MM.1S (cell line): ENCODE measurements around the gene TGM3.

Experiments used
- DNase-seq: peaks from one replicate; pipeline ENCODE4 v3.0.0-alpha.2; 2015
- H2AFZ ChIP-seq: fragments of 300-600 bp; sonication (generic); 2 replicates; pipeline ENCODE4 v1.6.0; 2016; ENCODE audit warnings: antibody characterized with exemption, low read length
- H3F3A ChIP-seq: fragments of 300-600 bp; sonication (generic); 2 replicates; pipeline ENCODE4 v1.6.1; 2016; ENCODE audit warnings: mild to moderate bottlenecking, antibody characterized with exemption, low read length, moderate library complexity, mixed read lengths; ENCODE audit not compliant: insufficient read depth
- H3K27ac ChIP-seq: fragments of 300-600 bp; sonication (generic); 2 replicates; pipeline ENCODE4 v1.5.1; 2016; ENCODE audit warnings: mild to moderate bottlenecking, low read length
- H3K27me3 ChIP-seq: fragments of 300-600 bp; sonication (generic); replicated peaks from 2 replicates; pipeline ENCODE4 v1.6.0; 2016; ENCODE audit warnings: low read length; ENCODE audit not compliant: insufficient read depth
- H3K36me3 ChIP-seq: fragments of 300-600 bp; sonication (generic); replicated peaks from 2 replicates; pipeline ENCODE4 v1.6.1; 2016; ENCODE audit warnings: mild to moderate bottlenecking, low read length, mixed read lengths; ENCODE audit not compliant: insufficient read depth
- H3K4me1 ChIP-seq: fragments of 300-600 bp; sonication (generic); 2 replicates; pipeline ENCODE4 v1.6.1; 2016; ENCODE audit warnings: low read length, mixed read lengths
- H3K4me2 ChIP-seq: fragments of 300-600 bp; sonication (generic); 2 replicates; pipeline ENCODE4 v1.6.0; 2016; ENCODE audit warnings: low read depth, low read length
- H3K4me3 ChIP-seq: fragments of 300-600 bp; sonication (generic); 2 replicates; pipeline ENCODE4 v1.5.1; 2016; ENCODE audit warnings: low read length, mixed read lengths
- H3K79me2 ChIP-seq: fragments of 300-600 bp; sonication (generic); 2 replicates; pipeline ENCODE4 v1.6.1; 2016; ENCODE audit warnings: mixed run types, low read length, mixed read lengths
- H3K9ac ChIP-seq: fragments of 300-600 bp; sonication (generic); 2 replicates; pipeline ENCODE4 v1.6.1; 2016; ENCODE audit warnings: low read length, mixed read lengths
- H3K9me2 ChIP-seq: fragments of 300-600 bp; sonication (generic); replicated peaks from 2 replicates; pipeline ENCODE4 v1.6.1; 2016; ENCODE audit warnings: mild to moderate bottlenecking, low read length, mixed read lengths; ENCODE audit not compliant: insufficient read depth
- H3K9me3 ChIP-seq: fragments of 300-600 bp; sonication (generic); replicated peaks from 2 replicates; pipeline ENCODE4 v1.6.1; 2016; ENCODE audit warnings: mild to moderate bottlenecking, low read length, mixed read lengths; ENCODE audit not compliant: insufficient read depth
- H4K20me1 ChIP-seq: fragments of 300-600 bp; sonication (generic); 2 replicates; pipeline ENCODE4 v1.6.1; 2016; ENCODE audit warnings: mild to moderate bottlenecking, low read length, moderate library complexity, mixed read lengths; ENCODE audit not compliant: insufficient read depth
- EZH2 ChIP-seq: fragments of 300-600 bp; sonication (generic); optimal IDR thresholded peaks from 2 replicates; pipeline ENCODE3; 2017; ENCODE audit warnings: low read depth, mild to moderate bottlenecking, antibody characterized with exemption, low read length, mixed read lengths
- EZH2phosphoT487 ChIP-seq: fragments of 300-600 bp; sonication (generic); IDR thresholded peaks from 2 replicates; pipeline ENCODE4 v1.6.1; 2018; ENCODE audit warnings: antibody characterized with exemption, low read length
- TF ChIP-seq, protein P1 (sequence below): fragments of 300-600 bp; sonication (generic); IDR thresholded peaks from 2 replicates; pipeline ENCODE4 v1.5.1; 2016; ENCODE audit warnings: antibody characterized with exemption, low read length, mixed read lengths

Gene TGM3

DNA sequence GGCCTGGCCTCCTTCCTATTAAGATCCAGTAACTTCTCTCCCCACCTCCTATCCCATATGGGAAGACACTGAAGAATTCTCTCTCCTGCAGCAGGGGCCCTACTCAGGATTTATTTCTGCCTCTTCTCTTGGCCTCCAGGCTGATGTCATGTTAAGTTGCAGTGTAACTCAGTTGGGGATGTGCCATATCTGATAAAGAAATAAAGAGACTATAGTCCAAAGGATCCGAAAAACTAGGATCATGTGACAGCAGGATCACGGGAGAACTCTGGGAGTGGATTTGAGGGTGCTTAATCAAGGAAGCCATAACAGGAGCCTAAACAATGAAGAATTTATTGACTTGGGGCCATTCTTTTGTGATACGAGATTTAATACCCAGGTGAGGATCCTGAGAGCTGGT lies 46.4 kb downstream of the TGM3 start:
- DNase-seq = no peak
- TF ChIP-seq EZH2phosphoT487 (no peak), EZH2 (no peak)
- TF ChIP-seq, protein P1, sequence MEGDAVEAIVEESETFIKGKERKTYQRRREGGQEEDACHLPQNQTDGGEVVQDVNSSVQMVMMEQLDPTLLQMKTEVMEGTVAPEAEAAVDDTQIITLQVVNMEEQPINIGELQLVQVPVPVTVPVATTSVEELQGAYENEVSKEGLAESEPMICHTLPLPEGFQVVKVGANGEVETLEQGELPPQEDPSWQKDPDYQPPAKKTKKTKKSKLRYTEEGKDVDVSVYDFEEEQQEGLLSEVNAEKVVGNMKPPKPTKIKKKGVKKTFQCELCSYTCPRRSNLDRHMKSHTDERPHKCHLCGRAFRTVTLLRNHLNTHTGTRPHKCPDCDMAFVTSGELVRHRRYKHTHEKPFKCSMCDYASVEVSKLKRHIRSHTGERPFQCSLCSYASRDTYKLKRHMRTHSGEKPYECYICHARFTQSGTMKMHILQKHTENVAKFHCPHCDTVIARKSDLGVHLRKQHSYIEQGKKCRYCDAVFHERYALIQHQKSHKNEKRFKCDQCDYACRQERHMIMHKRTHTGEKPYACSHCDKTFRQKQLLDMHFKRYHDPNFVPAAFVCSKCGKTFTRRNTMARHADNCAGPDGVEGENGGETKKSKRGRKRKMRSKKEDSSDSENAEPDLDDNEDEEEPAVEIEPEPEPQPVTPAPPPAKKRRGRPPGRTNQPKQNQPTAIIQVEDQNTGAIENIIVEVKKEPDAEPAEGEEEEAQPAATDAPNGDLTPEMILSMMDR = no peak
- H3K27me3 ChIP-seq = no peaks in the 10 kb centered on the region
- no peaks in the 10 kb centered on the region for H3K79me2 ChIP-seq
- H3K4me2 ChIP-seq = no peak overlapping the region
- H3K4me1 ChIP-seq = no peaks in the 10 kb centered on the region
- no peaks in the 10 kb centered on the region for H3K9me3 ChIP-seq
- H4K20me1 ChIP-seq = no peaks in the 10 kb centered on the region
- no peak overlapping the region for H3K4me3 ChIP-seq
- no peak overlapping the region for H3K9ac ChIP-seq
- no peak overlapping the region for H2AFZ ChIP-seq
- no peak overlapping the region for H3K27ac ChIP-seq
- no peaks in the 10 kb centered on the region for H3K9me2 ChIP-seq
- H3F3A ChIP-seq = no peaks in the 10 kb centered on the region; the same call in 1 of the 2 replicates
- H3K36me3 ChIP-seq = no peaks in the 10 kb centered on the region

DNA sequence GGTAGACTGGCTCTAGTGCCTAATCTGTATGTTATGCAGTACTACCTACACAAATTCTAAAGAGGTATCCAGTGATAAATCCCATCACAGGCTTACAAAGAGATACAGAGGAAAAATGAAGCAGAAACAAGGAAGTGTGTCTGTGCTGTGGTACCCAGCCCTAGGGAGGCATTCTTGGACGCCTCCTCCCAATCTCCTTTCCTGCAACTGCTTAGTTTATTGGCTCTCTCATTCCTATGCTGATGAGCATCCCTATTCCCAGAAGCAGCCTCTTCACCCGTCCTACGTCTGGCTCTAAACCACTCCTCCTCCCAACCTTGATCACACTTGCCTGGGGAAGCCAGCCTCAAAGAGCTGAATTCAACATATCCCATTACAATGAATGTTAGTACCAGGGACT lies 50.4 kb downstream of the TGM3 start:
- H3K4me1 ChIP-seq = no peaks in the 10 kb centered on the region
- no peak overlapping the region for H3K27ac ChIP-seq
- no peaks in the 10 kb centered on the region for H3K36me3 ChIP-seq
- no peaks in the 10 kb centered on the region for H3K9me3 ChIP-seq
- H3K27me3 ChIP-seq = no peaks in the 10 kb centered on the region
- no peak overlapping the region for H3K4me2 ChIP-seq
- H3F3A ChIP-seq = no peaks in the 10 kb centered on the region; the same call in 1 of the 2 replicates
- H3K79me2 ChIP-seq = no peaks in the 10 kb centered on the region
- no peak for DNase-seq
- H2AFZ ChIP-seq = no peak overlapping the region
- no peak overlapping the region for H3K4me3 ChIP-seq
- no peaks in the 10 kb centered on the region for H4K20me1 ChIP-seq
- H3K9ac ChIP-seq = no peak overlapping the region
- H3K9me2 ChIP-seq = no peaks in the 10 kb centered on the region
- no peak for TF ChIP-seq EZH2
- TF ChIP-seq, protein P1 = no peak
- no peak for TF ChIP-seq EZH2phosphoT487

GRCh38 chr20:2348336-2348735 lies 52.5 kb downstream of the TGM3 start:
- no peak overlapping the region for H2AFZ ChIP-seq
- 0 out of 2 replicates have a peak, but pooled peaks cover 2% of the 10 kb centered on the region for H3K4me1 ChIP-seq
- H3K79me2 ChIP-seq = no peaks in the 10 kb centered on the region
- no peaks in the 10 kb centered on the region for H3K9me3 ChIP-seq
- no peak for DNase-seq
- H3K9ac ChIP-seq = no peak overlapping the region
- H3K27me3 ChIP-seq = no peaks in the 10 kb centered on the region
- H4K20me1 ChIP-seq = no peaks in the 10 kb centered on the region
- TF ChIP-seq, protein P1 = no peak
- TF ChIP-seq EZH2phosphoT487 (no peak), EZH2 (no peak)
- no peak overlapping the region for H3K4me3 ChIP-seq
- no peaks in the 10 kb centered on the region; the same call in 1 of the 2 replicates for H3F3A ChIP-seq
- no peak overlapping the region for H3K27ac ChIP-seq
- H3K9me2 ChIP-seq = no peaks in the 10 kb centered on the region
- no peak overlapping the region for H3K4me2 ChIP-seq
- H3K36me3 ChIP-seq = no peaks in the 10 kb centered on the region
